HEK293T (cell line): Measurements from ENCODE around the gene LARP4B.

ENCODE experiments used
- BHLHE40 ChIP-seq: fragments of 450-650 bp; IDR thresholded peaks from 2 replicates; pipeline ENCODE4 v1.6.1; 2016; ENCODE audit warnings: mild to moderate bottlenecking, moderate library complexity, borderline replicate concordance
- PKNOX1 ChIP-seq: fragments of 450-650 bp; IDR thresholded peaks from 2 replicates; pipeline ENCODE4 v1.6.1; 2016
- SP1 ChIP-seq: fragments of 450-650 bp; IDR thresholded peaks from 2 replicates; pipeline ENCODE4 v1.6.1; 2017
- SUZ12 ChIP-seq: fragments of 450-650 bp; IDR thresholded peaks from 2 replicates; pipeline ENCODE4 v1.6.1; 2016; ENCODE audit warnings: mild to moderate bottlenecking
- TARDBP ChIP-seq: fragments of 450-650 bp; IDR thresholded peaks from 2 replicates; pipeline ENCODE4 v1.6.1; 2016
- ZNF384 ChIP-seq: fragments of 450-650 bp; IDR thresholded peaks from 2 replicates; pipeline ENCODE4 v1.6.1; 2016

DNA sequence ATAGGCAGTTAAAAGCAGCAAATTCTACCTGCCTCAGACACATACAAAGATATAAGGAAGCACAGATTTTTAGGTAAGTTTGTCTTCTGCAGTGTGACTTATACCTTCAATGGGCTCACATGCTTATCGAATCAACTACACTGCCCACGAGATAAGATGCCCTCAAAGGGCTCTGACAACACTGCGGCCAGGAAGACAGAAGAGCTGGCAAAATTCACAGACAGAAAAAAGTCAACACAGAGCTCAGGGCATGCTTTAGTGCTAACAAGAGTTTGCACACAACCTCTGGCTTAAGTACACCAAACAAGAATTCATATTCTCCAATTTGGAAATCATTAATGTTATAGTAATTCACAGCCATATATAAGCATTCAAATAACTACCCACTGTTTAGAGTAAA lies 62.3 kb downstream of the LARP4B start:
- TF ChIP-seq BHLHE40, result no peak
- no peak for TF ChIP-seq SUZ12
- TF ChIP-seq ZNF384, result no peak
- no peak for TF ChIP-seq PKNOX1
- no peak for TF ChIP-seq SP1
- TF ChIP-seq TARDBP, result no peak
